SK-N-SH (cell line): ENCODE data around the gene ATP8B1. TPM values are rescaled to one million over a fixed set of nuclear protein-coding genes. Genes with fewer than 3 reads are reported as not detected.

Source experiments
- CTCF ChIA-PET: fragments of 300-600, 350-600 bp; formaldehyde crosslinking; extraction: SDS; loops from one replicate; lab custom pipeline; 2021; lab: Yijun Ruan, JAX
- POLR2A ChIA-PET: fragments of 350-600 bp; sonication (Branson Sonifier 250); formaldehyde crosslinking; extraction: SDS; loops from one replicate; lab custom pipeline; 2020; ENCODE audit warnings: antibody characterized with exemption, inconsistent platforms; lab: Yijun Ruan, JAX
- DNase-seq: peaks from one replicate; pipeline ENCODE4 v3.0.0; 2012
- H2AFZ ChIP-seq: fragments of 200-600 bp; sonication (generic); 2 replicates; pipeline ENCODE4 v1.8.1; 2016; ENCODE audit warnings: antibody characterized with exemption, mild to moderate bottlenecking, low read depth
- H3F3A ChIP-seq: fragments of 200-600 bp; sonication (generic); replicated peaks from 2 replicates; pipeline ENCODE3; 2016; ENCODE audit warnings: antibody characterized with exemption, mild to moderate bottlenecking; ENCODE audit not compliant: insufficient read depth
- H3K27ac ChIP-seq, 2 experiments: fragments of 200-500 bp in 1 of 2; fragments of 200-600 bp in 1 of 2; sonication (Bioruptor generic) in 1 of 2; sonication (generic), shearing (Covaris generic) in 1 of 2; 2 replicates each; pipeline versions ENCODE4 v1.5.1 to v1.6.1; 2014 to 2016; ENCODE audit warnings: low read depth in 2 of 2, inconsistent platforms in 1 of 2, low read length in 1 of 2, mild to moderate bottlenecking in 1 of 2, mixed read lengths in 1 of 2
- H3K27me3 ChIP-seq: fragments of 200-600 bp; sonication (generic), shearing (Covaris generic); 2 replicates; pipeline ENCODE4 v1.6.1; 2016; ENCODE audit warnings: mixed run types; ENCODE audit not compliant: insufficient read depth
- H3K36me3 ChIP-seq, 2 experiments: fragments of 200-500 bp in 1 of 2; fragments of 200-600 bp in 1 of 2; sonication (Bioruptor generic) in 1 of 2; sonication (generic) in 1 of 2; replicated peaks in 1 of 2; 2 replicates each; pipeline versions ENCODE3 to v1.5.1; 2014 to 2016; ENCODE audit warnings: low read length in 1 of 2, mild to moderate bottlenecking in 1 of 2; ENCODE audit not compliant: insufficient read depth in 2 of 2, control insufficient read depth in 1 of 2
- H3K4me1 ChIP-seq, 2 experiments: fragments of 200-500 bp in 1 of 2; fragments of 200-600 bp in 1 of 2; sonication (Bioruptor generic) in 1 of 2; sonication (generic), shearing (Covaris generic) in 1 of 2; 2 replicates each; pipeline versions ENCODE4 v1.5.1 to v1.6.1; 2014 to 2016; ENCODE audit warnings: low read depth in 1 of 2, low read length in 1 of 2, mixed run types in 1 of 2; ENCODE audit not compliant: insufficient read depth in 2 of 2, control insufficient read depth in 1 of 2
- H3K4me2 ChIP-seq: fragments of 200-600 bp; sonication (generic), shearing (Covaris generic); 2 replicates; pipeline ENCODE4 v1.6.1; 2017; ENCODE audit warnings: mixed run types
- H3K4me3 ChIP-seq, 2 experiments: fragments of 200-500 bp in 1 of 2; fragments of 200-600 bp in 1 of 2; sonication (Bioruptor generic) in 1 of 2; sonication (generic), shearing (Covaris generic) in 1 of 2; 2 replicates each; pipeline versions ENCODE4 v1.5.1 to v1.8.1; 2014 to 2016; ENCODE audit warnings: low read depth in 2 of 2, inconsistent platforms in 1 of 2, low read length in 1 of 2, mild to moderate bottlenecking in 1 of 2, mixed read lengths in 1 of 2, moderate library complexity in 1 of 2
- H3K79me2 ChIP-seq: fragments of 200-600 bp; sonication (generic); 2 replicates; pipeline ENCODE4 v1.8.1; 2017; ENCODE audit warnings: mild to moderate bottlenecking; ENCODE audit not compliant: insufficient read depth
- H3K9ac ChIP-seq: fragments of 200-600 bp; sonication (generic); 2 replicates; pipeline ENCODE4 v1.6.1; 2017; ENCODE audit warnings: mixed run types
- H3K9me2 ChIP-seq: fragments of 200-600 bp; sonication (generic); 2 replicates; pipeline ENCODE4 v1.6.1; 2017; ENCODE audit warnings: mixed run types
- H3K9me3 ChIP-seq: fragments of 200-600 bp; sonication (generic); 2 replicates; pipeline ENCODE4 v1.6.1; 2017; ENCODE audit warnings: mixed run types, mild to moderate bottlenecking, moderate library complexity
- H4K20me1 ChIP-seq: fragments of 200-600 bp; sonication (generic); 2 replicates; pipeline ENCODE4 v1.6.1; 2017; ENCODE audit warnings: mild to moderate bottlenecking, mixed run types; ENCODE audit not compliant: insufficient read depth
- CHD2 ChIP-seq: fragments of 150-350 bp; IDR thresholded peaks from 2 replicates; pipeline ENCODE4 v1.6.1; 2018; ENCODE audit warnings: low read length; ENCODE audit not compliant: partially characterized antibody
- ELF1 ChIP-seq: IDR thresholded peaks from 2 replicates; pipeline ENCODE4 v1.4.0; 2012
- EP300 ChIP-seq, 2 experiments: IDR thresholded peaks; 2 replicates each; pipeline versions ENCODE4 v1.4.0 to v1.6.1; 2012; ENCODE audit warnings: borderline replicate concordance in 1 of 2, low read depth in 1 of 2, low read length in 1 of 2
- FOSL2 ChIP-seq: IDR thresholded peaks from 2 replicates; pipeline ENCODE4 v1.4.0; 2012; ENCODE audit warnings: low read depth, mild to moderate bottlenecking, moderate library complexity, borderline replicate concordance
- FOXM1 ChIP-seq: IDR thresholded peaks from 2 replicates; pipeline ENCODE4 v1.4.0; 2012; ENCODE audit warnings: low read depth, mild to moderate bottlenecking
- GABPA ChIP-seq: IDR thresholded peaks from 2 replicates; pipeline ENCODE4 v1.4.0; 2012; ENCODE audit warnings: low read depth, mild to moderate bottlenecking
- GATA2 ChIP-seq: sonication (generic); formaldehyde crosslinking; IDR thresholded peaks from 2 replicates; pipeline ENCODE4 v1.5.0; 2020; ENCODE audit warnings: mild to moderate bottlenecking, missing genetic modification reagents
- IRF3 ChIP-seq: fragments of 150-350 bp; IDR thresholded peaks from 2 replicates; pipeline ENCODE4 v1.6.1; 2016; ENCODE audit warnings: mild to moderate bottlenecking, low read depth, low read length
- MEF2A ChIP-seq: IDR thresholded peaks from 2 replicates; pipeline ENCODE4 v1.4.0; 2012; ENCODE audit warnings: low read depth, borderline replicate concordance
- MXI1 ChIP-seq: IDR thresholded peaks from 2 replicates; pipeline ENCODE4 v1.6.1; 2012; ENCODE audit warnings: mild to moderate bottlenecking, low read depth, low read length, improper control_type of control experiment
- RAD21 ChIP-seq: IDR thresholded peaks from 2 replicates; pipeline ENCODE4 v1.6.1; 2012; ENCODE audit warnings: mild to moderate bottlenecking, low read length
- RFX5 ChIP-seq: IDR thresholded peaks from 2 replicates; pipeline ENCODE4 v1.6.1; 2012; ENCODE audit warnings: mild to moderate bottlenecking, improper control_type of control experiment, low read length
- SIN3A ChIP-seq: IDR thresholded peaks from 2 replicates; pipeline ENCODE4 v1.6.1; 2012; ENCODE audit warnings: low read depth, mild to moderate bottlenecking, low read length, moderate library complexity, borderline replicate concordance
- SMC3 ChIP-seq: IDR thresholded peaks from 2 replicates; pipeline ENCODE4 v1.6.1; 2012; ENCODE audit warnings: low read depth, low read length, improper control_type of control experiment
- TCF12 ChIP-seq: IDR thresholded peaks from 2 replicates; pipeline ENCODE4 v1.4.0; 2012
- USF1 ChIP-seq: IDR thresholded peaks from 2 replicates; pipeline ENCODE4 v1.4.0; 2012; ENCODE audit warnings: low read depth, borderline replicate concordance
- USF2 ChIP-seq: fragments of 150-350 bp; IDR thresholded peaks from 2 replicates; pipeline ENCODE4 v1.6.1; 2017; ENCODE audit warnings: antibody characterized with exemption, low read length, low read depth, borderline replicate concordance
- WGBS: methylation state at CpG from one replicate; pipeline ENCODE4 v1.1.6; 2017; ENCODE audit warnings: low lambda C conversion rate; 5-methylcytosine and 5-hydroxymethylcytosine counted together
- polyA plus RNA-seq, 3 experiments: library from polyadenylated mRNA; depleted of rRNA; stranded (reverse); fragments of >200 nt; gene quantifications; 2 replicates each; pipeline ENCODE4 v1.2.3, GENCODE V29; 2012
- TF ChIP-seq, protein P1 (sequence below): IDR thresholded peaks from 2 replicates; pipeline ENCODE4 v1.4.0; 2012; ENCODE audit warnings: low read depth, borderline replicate concordance
- TF ChIP-seq, protein P2 (sequence below): IDR thresholded peaks from 2 replicates; pipeline ENCODE4 v1.4.0; 2012; ENCODE audit warnings: low read depth

The ATP8B1 gene
- polyA plus RNA-seq, 1 of the 3 experiments (the other 2 are of a cell fraction): 43.8 TPM

- peak overlapping the region; percentile 35 to 100; a peak in 3 of 4 replicates for H3K27ac ChIP-seq
- no peak overlapping the region for H2AFZ ChIP-seq
- H3K27me3 ChIP-seq: no peaks in the 10 kb centered on the region
- no peaks in the 10 kb centered on the region for H4K20me1 ChIP-seq
- H3K36me3 ChIP-seq: peaks cover 0 to 7% of the 10 kb centered on the region in 2 experiments
- CTCF ChIA-PET: interaction anchor here (0.9 kb wide), 1 partner anchor 16 kb away, joined by 3 read pairs; no protein-coding TSS in a partner anchor
- DNase-seq: no peak
- 0 out of 2 replicates have a peak overlapping the region, but pooled peaks have one; percentile 87 for H3K9ac ChIP-seq
- no peaks in the 10 kb centered on the region for H3K9me2 ChIP-seq
- H3K4me1 ChIP-seq: peaks cover 0 to 36% of the 10 kb centered on the region in 2 experiments; a peak in 3 of 4 replicates
- H3K9me3 ChIP-seq: no peaks in the 10 kb centered on the region
- H3K79me2 ChIP-seq: peaks cover 12% of the 10 kb centered on the region
- POLR2A ChIA-PET: no interaction called here
- H3K4me3 ChIP-seq: no peak overlapping the region
- H3F3A ChIP-seq: peaks cover 65% of the 10 kb centered on the region
- peak; percentile 24; the same call in 1 of the 2 replicates for TF ChIP-seq TCF12
- TF ChIP-seq, protein P1, sequence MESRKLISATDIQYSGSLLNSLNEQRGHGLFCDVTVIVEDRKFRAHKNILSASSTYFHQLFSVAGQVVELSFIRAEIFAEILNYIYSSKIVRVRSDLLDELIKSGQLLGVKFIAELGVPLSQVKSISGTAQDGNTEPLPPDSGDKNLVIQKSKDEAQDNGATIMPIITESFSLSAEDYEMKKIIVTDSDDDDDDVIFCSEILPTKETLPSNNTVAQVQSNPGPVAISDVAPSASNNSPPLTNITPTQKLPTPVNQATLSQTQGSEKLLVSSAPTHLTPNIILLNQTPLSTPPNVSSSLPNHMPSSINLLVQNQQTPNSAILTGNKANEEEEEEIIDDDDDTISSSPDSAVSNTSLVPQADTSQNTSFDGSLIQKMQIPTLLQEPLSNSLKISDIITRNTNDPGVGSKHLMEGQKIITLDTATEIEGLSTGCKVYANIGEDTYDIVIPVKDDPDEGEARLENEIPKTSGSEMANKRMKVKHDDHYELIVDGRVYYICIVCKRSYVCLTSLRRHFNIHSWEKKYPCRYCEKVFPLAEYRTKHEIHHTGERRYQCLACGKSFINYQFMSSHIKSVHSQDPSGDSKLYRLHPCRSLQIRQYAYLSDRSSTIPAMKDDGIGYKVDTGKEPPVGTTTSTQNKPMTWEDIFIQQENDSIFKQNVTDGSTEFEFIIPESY: no peak
- H3K4me2 ChIP-seq: no peak overlapping the region
Observed at GRCh38 chr18:57809190-57809589, 6.1 kb upstream of the ATP8B1 start.

DNA sequence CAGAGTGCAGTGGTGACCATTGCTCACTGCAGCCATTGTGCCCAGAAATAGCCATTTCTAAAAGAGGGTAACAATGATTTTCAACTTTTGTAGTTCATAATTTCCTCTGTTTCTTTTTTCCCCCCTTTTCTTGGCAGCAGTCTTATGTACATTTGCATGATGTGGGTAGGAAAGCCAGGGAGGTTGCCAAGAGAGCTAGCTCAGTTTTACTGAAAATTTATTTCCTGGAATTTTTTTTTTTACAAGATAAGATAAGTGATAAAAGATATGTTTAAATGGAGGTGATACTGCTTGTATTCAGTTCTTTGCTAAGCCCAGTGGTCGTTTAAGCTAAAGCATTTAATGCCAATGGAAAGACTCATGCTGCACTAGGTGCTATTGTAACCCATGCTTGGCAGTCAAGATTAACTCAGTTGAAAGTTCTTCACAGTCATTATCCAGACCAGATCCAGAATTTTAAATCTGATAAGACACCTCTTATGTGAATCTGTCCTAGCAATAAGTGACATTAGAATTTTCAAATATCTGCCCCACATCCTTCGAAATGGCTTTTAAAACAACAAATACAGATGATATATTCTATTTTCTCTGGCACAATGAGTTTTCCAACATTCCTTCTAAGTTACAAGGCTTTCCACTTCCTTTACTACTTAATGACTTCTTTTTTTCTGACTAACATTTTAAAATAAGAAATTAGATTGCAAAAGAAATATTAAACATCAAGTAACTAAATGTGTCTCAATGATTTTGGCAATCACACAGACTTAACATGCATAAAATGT, 4.4 kb upstream of the ATP8B1 start:
- peaks cover 28% of the 10 kb centered on the region for H3K79me2 ChIP-seq
- POLR2A ChIA-PET: no interaction called here
- no peaks in the 10 kb centered on the region for H4K20me1 ChIP-seq
- no peak for DNase-seq
- peaks cover 1 to 36% of the 10 kb centered on the region in 2 experiments for H3K4me1 ChIP-seq
- H3F3A ChIP-seq: peaks cover 55% of the 10 kb centered on the region
- H3K9me3 ChIP-seq: no peaks in the 10 kb centered on the region
- CTCF ChIA-PET: interaction anchor here (0.7 kb wide), 1 partner anchor 40 kb away, joined by 3 read pairs; no protein-coding TSS in a partner anchor
- peak overlapping the region; percentile 84 to 100; a peak in 3 of 4 replicates for H3K27ac ChIP-seq
- WGBS: 2% methylated on average over 2 of the region's 2 CpGs
- H3K36me3 ChIP-seq: peaks cover 0 to 3% of the 10 kb centered on the region in 2 experiments
- H3K27me3 ChIP-seq: no peaks in the 10 kb centered on the region
- peak overlapping the region; percentile 87 for H3K9ac ChIP-seq
- H3K4me2 ChIP-seq: peak overlapping the region; percentile 79
- H3K9me2 ChIP-seq: no peaks in the 10 kb centered on the region
- peak overlapping the region; percentile 7 to 42; a peak in 2 of 4 replicates for H3K4me3 ChIP-seq
- no peak overlapping the region for H2AFZ ChIP-seq
- TF ChIP-seq MEF2A (peak; percentile 83), ELF1 (0 out of 2 replicates have a peak, but pooled peaks have one; percentile 12), RAD21 (no peak), IRF3 (no peak), USF1 (no peak), GATA2 (no peak), SIN3A (no peak), CHD2 (no peak), FOXM1 (peak; percentile 75; the same call in 1 of the 2 replicates), GABPA (no peak), EP300 (IDR thresholded peaks at IDR 0.05; ENCODE audit: borderline replicate concordance in 1 of 2, low read depth in 1 of 2, low read length in 1 of 2) (peak in 1 of 2 experiments; percentile 87; a peak in 2 of 4 replicates), RFX5 (no peak), MXI1 (no peak), SMC3 (no peak), USF2 (no peak), FOSL2 (peak; percentile 33)
- TF ChIP-seq, protein P2, sequence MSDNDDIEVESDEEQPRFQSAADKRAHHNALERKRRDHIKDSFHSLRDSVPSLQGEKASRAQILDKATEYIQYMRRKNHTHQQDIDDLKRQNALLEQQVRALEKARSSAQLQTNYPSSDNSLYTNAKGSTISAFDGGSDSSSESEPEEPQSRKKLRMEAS: no peak
- TF ChIP-seq, protein P1: no peak
